Stomach (tissue), 4 donors: ENCODE data around the gene TMEM236.

Source experiments
- CTCF ChIP-seq, 7 experiments: fragments of 450-650 bp in 4 of 7; fragments of 200-600 bp in 3 of 7; sonication (generic) in 3 of 7; IDR thresholded peaks; one replicate each; pipeline ENCODE4 v1.5.1; 2016 to 2019; ENCODE audit warnings: antibody characterized with exemption in 7 of 7, control low read depth in 2 of 7, mild to moderate bottlenecking in 1 of 7
- POLR2A ChIP-seq, 4 donors: fragments of 450-650 bp; IDR thresholded peaks; one replicate each; pipeline ENCODE4 v1.6.1; 2016; ENCODE audit warnings: antibody characterized with exemption in 4 of 4, control low read depth in 2 of 4, mild to moderate bottlenecking in 1 of 4, moderate library complexity in 1 of 4
- POLR2AphosphoS5 ChIP-seq, 3 donors: sonication (generic); formaldehyde crosslinking; IDR thresholded peaks; one replicate each; pipeline ENCODE4 v1.6.1; 2016; ENCODE audit warnings: antibody characterized with exemption in 3 of 3

DNA sequence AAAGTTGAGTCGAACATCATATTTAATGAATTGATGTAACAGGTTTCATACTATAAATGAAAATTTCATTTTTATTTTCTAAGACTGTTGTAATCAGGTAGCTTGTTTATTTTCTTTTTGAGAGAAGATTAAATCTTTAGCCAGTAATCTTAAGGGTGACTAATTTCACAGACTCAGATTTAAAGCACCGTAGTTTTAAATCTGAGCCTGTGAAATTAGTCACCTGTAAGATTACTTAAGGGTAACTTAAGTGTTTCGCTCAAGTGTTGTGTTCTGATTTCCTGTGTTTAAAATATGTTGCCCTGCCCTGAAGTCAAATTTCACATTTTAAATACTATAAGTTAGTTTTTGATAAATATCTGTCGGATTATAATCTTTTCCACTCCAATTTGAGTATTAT, 35.8 kb upstream of the TMEM236 start:
- TF ChIP-seq POLR2A (IDR thresholded peaks at IDR 0.05), result no peak
- TF ChIP-seq CTCF (IDR thresholded peaks at IDR 0.05), result no peak
- no peak for TF ChIP-seq POLR2AphosphoS5 (IDR thresholded peaks at IDR 0.05)
